GOT3 (cell line): Measurements from ENCODE around the gene CHPF.

Experiments
- DNase-seq: peaks from one replicate; lab custom pipeline; 2025; ENCODE audit warnings: mixed read lengths; lab: John Stamatoyannopoulos, UW

The CHPF gene

GRCh38 chr2:219567791-219568361 is 24.3 kb upstream of the CHPF start:
- no peak for DNase-seq

- DNase-seq, result no peak
Observed at GRCh38 chr2:219567131-219567530, 23.5 kb upstream of the CHPF start.

- no peak for DNase-seq
Observed at GRCh38 chr2:219566640-219567039, 23.0 kb upstream of the CHPF start.

GRCh38 chr2:219565130-219566080 is 21.8 kb upstream of the CHPF start:
- DNase-seq, result no peak

- no peak for DNase-seq
Observed at GRCh38 chr2:219563271-219563928, 19.8 kb upstream of the CHPF start.

GRCh38 chr2:219562049-219563020 is 18.7 kb upstream of the CHPF start:
- DNase-seq, result no peak

GRCh38 chr2:219561179-219562048 is 17.8 kb upstream of the CHPF start:
- no peak for DNase-seq

GRCh38 chr2:219560893-219561178 is 17.2 kb upstream of the CHPF start:
- no peak for DNase-seq

- DNase-seq, result no peak
Observed at GRCh38 chr2:219560037-219560892, 16.7 kb upstream of the CHPF start.

- no peak for DNase-seq
Observed at GRCh38 chr2:219559156-219559915, 15.7 kb upstream of the CHPF start.

GRCh38 chr2:219557791-219558785 is 14.5 kb upstream of the CHPF start:
- no peak for DNase-seq

GRCh38 chr2:219557320-219557719 is 13.7 kb upstream of the CHPF start:
- no peak for DNase-seq

- no peak for DNase-seq
Observed at GRCh38 chr2:219556413-219556812, 12.8 kb upstream of the CHPF start.

- DNase-seq, result no peak
Observed at GRCh38 chr2:219555956-219556355, 12.3 kb upstream of the CHPF start.

- no peak for DNase-seq
Observed at GRCh38 chr2:219554350-219554749, 10.7 kb upstream of the CHPF start.

GRCh38 chr2:219553463-219553963 is 9.9 kb upstream of the CHPF start:
- no peak for DNase-seq

GRCh38 chr2:219553168-219553417 is 9.5 kb upstream of the CHPF start:
- no peak for DNase-seq
